IMR-90 (cell line): ENCODE measurements around the gene DYRK2. TPM values are rescaled to one million over a fixed set of nuclear protein-coding genes. Genes with fewer than 3 reads are reported as not detected.

ENCODE experiments used
- ATAC-seq: fragments of 200-7000 bp; cut with Tn5 transposase; 2 replicates; pipeline ENCODE4 v1.9.1; 2020; ENCODE audit warnings: low read depth, mild to moderate bottlenecking, moderate library complexity
- BruUV-seq: library from RNA; stranded (reverse); fragments of 400-500 nt; replicated peaks from 2 replicates; lab custom pipeline; 2021; lab: Mats Ljungman, UMichigan
- CTCF ChIA-PET: fragments of 300-600 bp; formaldehyde crosslinking; extraction: SDS; loops from one replicate; lab custom pipeline; 2021; ENCODE audit warnings: antibody characterized with exemption; lab: Yijun Ruan, JAX
- POLR2A ChIA-PET: fragments of 300-600 bp; sonication (Branson Sonifier 250); formaldehyde crosslinking; loops from one replicate; lab custom pipeline; 2022; ENCODE audit warnings: antibody characterized with exemption; ENCODE audit not compliant: unreplicated experiment; lab: Charles Lee
- DNase-seq: peaks from one replicate; pipeline ENCODE4 v3.0.0; 2013
- H2AFZ ChIP-seq: replicated peaks from 2 replicates; pipeline ENCODE3; 2013; ENCODE audit warnings: low read length, mild to moderate bottlenecking; ENCODE audit not compliant: poor library complexity
- H2AK5ac ChIP-seq: 2 replicates; pipeline ENCODE4 v1.6.1; 2013; ENCODE audit warnings: low read depth, low read length, inconsistent platforms
- H2AK9ac ChIP-seq: replicated peaks from 2 replicates; pipeline ENCODE3; 2013; ENCODE audit warnings: mild to moderate bottlenecking, low read depth, low read length, moderate library complexity; ENCODE audit not compliant: poor library complexity
- H2BK120ac ChIP-seq: 2 replicates; pipeline ENCODE4 v1.6.1; 2013; ENCODE audit warnings: low read depth, low read length, inconsistent platforms
- H2BK15ac ChIP-seq: 3 replicates; pipeline ENCODE4 v1.6.1; 2013; ENCODE audit warnings: low read depth, low read length, inconsistent platforms
- H2BK20ac ChIP-seq: 2 replicates; pipeline ENCODE4 v1.6.1; 2013; ENCODE audit warnings: low read depth, mild to moderate bottlenecking, inconsistent platforms, low read length, moderate library complexity
- H2BK5ac ChIP-seq: 2 replicates; pipeline ENCODE4 v1.6.1; 2013; ENCODE audit warnings: mild to moderate bottlenecking, low read depth, low read length, inconsistent platforms; ENCODE audit not compliant: poor library complexity, severe bottlenecking
- H3K14ac ChIP-seq: replicated peaks from 2 replicates; pipeline ENCODE4 v1.6.1; 2013; ENCODE audit warnings: low read depth, low read length, inconsistent platforms
- H3K18ac ChIP-seq: 2 replicates; pipeline ENCODE4 v1.6.1; 2013; ENCODE audit warnings: low read depth, low read length, control low read depth
- H3K23ac ChIP-seq: 2 replicates; pipeline ENCODE4 v1.6.1; 2013; ENCODE audit warnings: low read depth, low read length, inconsistent platforms
- H3K27ac ChIP-seq: 2 replicates; pipeline ENCODE4 v1.5.1; 2013; ENCODE audit warnings: mild to moderate bottlenecking, control low read depth, low read length; ENCODE audit not compliant: insufficient read depth
- H3K27me3 ChIP-seq: 2 replicates; pipeline ENCODE4 v1.6.1; 2013; ENCODE audit warnings: low read length; ENCODE audit not compliant: control insufficient read depth, insufficient read depth
- H3K36me3 ChIP-seq: 2 replicates; pipeline ENCODE4 v1.6.1; 2013; ENCODE audit warnings: low read length, mixed read lengths; ENCODE audit not compliant: control insufficient read depth, insufficient read depth
- H3K4ac ChIP-seq: 2 replicates; pipeline ENCODE4 v1.6.1; 2013; ENCODE audit warnings: low read depth, low read length, inconsistent platforms
- H3K4me1 ChIP-seq: 2 replicates; pipeline ENCODE4 v1.6.1; 2013; ENCODE audit warnings: low read length, mixed read lengths; ENCODE audit not compliant: control insufficient read depth, insufficient read depth
- H3K4me2 ChIP-seq: 2 replicates; pipeline ENCODE4 v1.6.1; 2013; ENCODE audit warnings: low read depth, mild to moderate bottlenecking, control low read depth, low read length, moderate library complexity
- H3K4me3 ChIP-seq: 2 replicates; pipeline ENCODE4 v1.5.1; 2013; ENCODE audit warnings: low read depth, mild to moderate bottlenecking, control low read depth, low read length, moderate library complexity; ENCODE audit not compliant: insufficient read depth
- H3K56ac ChIP-seq: 2 replicates; pipeline ENCODE4 v1.6.1; 2013; ENCODE audit warnings: low read length, inconsistent platforms; ENCODE audit not compliant: insufficient read depth; ENCODE audit errors: extremely low read depth
- H3K79me1 ChIP-seq, 2 experiments: 2 replicates each; pipeline ENCODE4 v1.6.1; 2013; ENCODE audit warnings: low read length in 2 of 2, inconsistent platforms in 1 of 2, low read depth in 1 of 2
- H3K9ac ChIP-seq: 2 replicates; pipeline ENCODE4 v1.6.1; 2013; ENCODE audit warnings: low read depth, low read length, control low read depth
- H3K9me1 ChIP-seq: 2 replicates; pipeline ENCODE4 v1.6.1; 2013; ENCODE audit warnings: low read length, inconsistent platforms; ENCODE audit not compliant: insufficient read depth
- H3K9me3 ChIP-seq: 2 replicates; pipeline ENCODE4 v1.6.1; 2013; ENCODE audit warnings: low read length; ENCODE audit not compliant: control insufficient read depth, insufficient read depth
- H4K20me1 ChIP-seq: 2 replicates; pipeline ENCODE4 v1.6.1; 2013; ENCODE audit warnings: low read length, inconsistent platforms; ENCODE audit not compliant: insufficient read depth
- H4K5ac ChIP-seq: 2 replicates; pipeline ENCODE4 v1.6.1; 2013; ENCODE audit warnings: mild to moderate bottlenecking, low read depth, low read length, control low read depth
- H4K8ac ChIP-seq, 2 experiments: 2 replicates each; pipeline ENCODE4 v1.6.1; 2013; ENCODE audit warnings: low read depth in 2 of 2, low read length in 2 of 2, control low read depth in 1 of 2, inconsistent platforms in 1 of 2
- H4K91ac ChIP-seq: 2 replicates; pipeline ENCODE4 v1.6.1; 2013; ENCODE audit warnings: low read depth, low read length, inconsistent platforms; ENCODE audit not compliant: insufficient read depth
- BHLHE40 ChIP-seq: fragments of 150-350 bp; IDR thresholded peaks from 2 replicates; pipeline ENCODE4 v1.6.1; 2016; ENCODE audit warnings: mild to moderate bottlenecking, low read depth, low read length
- CEBPB ChIP-seq: IDR thresholded peaks from 2 replicates; pipeline ENCODE4 v1.6.1; 2012; ENCODE audit warnings: low read depth, low read length, improper control_type of control experiment
- CHD1 ChIP-seq: IDR thresholded peaks from 2 replicates; pipeline ENCODE4 v1.6.1; 2012; ENCODE audit warnings: low read depth, low read length, improper control_type of control experiment
- FOS ChIP-seq: fragments of 150-350 bp; IDR thresholded peaks from 2 replicates; pipeline ENCODE4 v1.6.1; 2016; ENCODE audit warnings: low read depth, low read length
- MAFK ChIP-seq: IDR thresholded peaks from 2 replicates; pipeline ENCODE4 v1.6.1; 2012; ENCODE audit warnings: low read depth, low read length, improper control_type of control experiment
- MAZ ChIP-seq: IDR thresholded peaks from 2 replicates; pipeline ENCODE4 v1.6.1; 2012; ENCODE audit warnings: low read depth, mild to moderate bottlenecking, low read length, improper control_type of control experiment, moderate library complexity, borderline replicate concordance
- MXI1 ChIP-seq: IDR thresholded peaks from 2 replicates; pipeline ENCODE4 v1.6.1; 2012; ENCODE audit warnings: low read depth, mild to moderate bottlenecking, low read length, moderate library complexity, borderline replicate concordance
- NFE2L2 ChIP-seq: fragments of 150-350 bp; IDR thresholded peaks from 2 replicates; pipeline ENCODE4 v1.6.1; 2016; ENCODE audit warnings: low read depth, mild to moderate bottlenecking, low read length
- POLR2A ChIP-seq: IDR thresholded peaks from 2 replicates; pipeline ENCODE4 v1.6.1; 2012; ENCODE audit warnings: mild to moderate bottlenecking, low read depth, low read length
- RAD21 ChIP-seq: IDR thresholded peaks from 2 replicates; pipeline ENCODE4 v1.6.1; 2012; ENCODE audit warnings: low read length, improper control_type of control experiment
- RCOR1 ChIP-seq: IDR thresholded peaks from 2 replicates; pipeline ENCODE4 v1.6.1; 2012; ENCODE audit warnings: mild to moderate bottlenecking, low read length, improper control_type of control experiment; ENCODE audit not compliant: insufficient replicate concordance
- RFX5 ChIP-seq: IDR thresholded peaks from 2 replicates; pipeline ENCODE4 v1.8.0; 2012; ENCODE audit warnings: low read depth, mild to moderate bottlenecking, low read length, moderate library complexity
- SMC3 ChIP-seq: fragments of 150-350 bp; IDR thresholded peaks from 2 replicates; pipeline ENCODE4 v1.6.1; 2016; ENCODE audit warnings: low read depth, mild to moderate bottlenecking, antibody characterized with exemption, low read length, moderate library complexity
- USF2 ChIP-seq: fragments of 150-350 bp; IDR thresholded peaks from 2 replicates; pipeline ENCODE4 v1.6.1; 2017; ENCODE audit warnings: mild to moderate bottlenecking, antibody characterized with exemption, low read length, low read depth
- WGBS, 2 experiments: methylation state at CpG; one replicate each; pipeline versions ENCODE4 v1.1.5 to v1.1.7; 2013; ENCODE audit warnings: missing lambda C conversion rate in 2 of 2; ENCODE audit not compliant: insufficient read length in 1 of 2; ENCODE audit errors: extremely low coverage in 2 of 2; 5-methylcytosine and 5-hydroxymethylcytosine counted together
- dilution Hi-C: fragments of 300-500 bp; cut with HindIII; formaldehyde crosslinking; loops from one replicate; pipeline ENCODE4 v1.14.3; 2018; ENCODE audit warnings: low sequenced_read_pairs; ENCODE audit not compliant: unreplicated experiment
- in situ Hi-C: fragments of 300-500 bp; cut with MboI; formaldehyde crosslinking; loops from 3 replicates; pipeline ENCODE4 v1.14.3; 2019; ENCODE audit warnings: low sequenced_read_pairs, inconsistent platforms, mixed read lengths
- intact Hi-C: fragments of 100-400 bp; cut with micrococcal nuclease; formaldehyde crosslinking; loops from 2 replicates; pipeline ENCODE4 v1.10.0; 2022
- polyA plus RNA-seq, 3 experiments: library from polyadenylated mRNA; depleted of rRNA; stranded (reverse); fragments of >200 nt; gene quantifications; 2 replicates each; pipeline ENCODE4 v1.2.3, GENCODE V29; 2012; ENCODE audit warnings: low replicate concordance in 1 of 3
- total RNA-seq: library from RNA; depleted of rRNA; stranded (reverse); fragments of >200 nt; gene quantifications from 2 replicates; pipeline ENCODE4 v1.2.3, GENCODE V29; 2012
- TF ChIP-seq, protein P1 (sequence below): fragments of 150-350 bp; IDR thresholded peaks from 2 replicates; pipeline ENCODE4 v1.6.1; 2016; ENCODE audit warnings: low read depth, mild to moderate bottlenecking, low read length, moderate library complexity, borderline replicate concordance
- TF ChIP-seq, protein P2 (sequence below): conservative IDR thresholded peaks from 2 replicates; pipeline ENCODE4 v1.5.1; 2012; ENCODE audit warnings: mild to moderate bottlenecking, low read depth, low read length, improper control_type of control experiment

The DYRK2 gene
- total and polyA plus RNA-seq, 2 of the 4 experiments (the other 2 are of a cell fraction) = 16.3 to 23.1 TPM

- no peak overlapping the region for H3K18ac ChIP-seq
- no peak overlapping the region for H3K4me3 ChIP-seq
- H2BK20ac ChIP-seq = no peak overlapping the region
- no peak overlapping the region for H3K56ac ChIP-seq
- in situ Hi-C loops (no loop called here), intact Hi-C loops (no loop called here), dilution Hi-C loops (no loop called here)
- H4K91ac ChIP-seq = no peak overlapping the region
- no peak overlapping the region for H4K5ac ChIP-seq
- DNase-seq (no peak), ATAC-seq (no peak)
- no peak overlapping the region for H2AFZ ChIP-seq
- no peak overlapping the region for H3K4ac ChIP-seq
- H2BK5ac ChIP-seq = no peak overlapping the region
- no peak overlapping the region for H3K14ac ChIP-seq
- H4K20me1 ChIP-seq = no peaks in the 10 kb centered on the region
- 82% methylated on average over 2 of the region's 3 CpGs; no CpG with 5 or more reads in 1 of the 2 experiments for whole genome bisulfite sequencing, 2 experiments
- no peaks in the 10 kb centered on the region for H3K36me3 ChIP-seq
- H2BK120ac ChIP-seq = no peak overlapping the region
- no peaks in the 10 kb centered on the region for H3K9me1 ChIP-seq
- no peaks in the 10 kb centered on the region for H3K79me1 ChIP-seq
- no peak overlapping the region for H3K23ac ChIP-seq
- H3K4me1 ChIP-seq = no peaks in the 10 kb centered on the region
- H3K27ac ChIP-seq = no peak overlapping the region
- TF ChIP-seq USF2 (no peak), RFX5 (no peak), MXI1 (no peak), POLR2A (no peak), SMC3 (no peak), RCOR1 (no peak), RAD21 (no peak), CEBPB (no peak), FOS (no peak), BHLHE40 (no peak), MAFK (no peak), CHD1 (no peak), MAZ (no peak), NFE2L2 (no peak)
- TF ChIP-seq, protein P1, sequence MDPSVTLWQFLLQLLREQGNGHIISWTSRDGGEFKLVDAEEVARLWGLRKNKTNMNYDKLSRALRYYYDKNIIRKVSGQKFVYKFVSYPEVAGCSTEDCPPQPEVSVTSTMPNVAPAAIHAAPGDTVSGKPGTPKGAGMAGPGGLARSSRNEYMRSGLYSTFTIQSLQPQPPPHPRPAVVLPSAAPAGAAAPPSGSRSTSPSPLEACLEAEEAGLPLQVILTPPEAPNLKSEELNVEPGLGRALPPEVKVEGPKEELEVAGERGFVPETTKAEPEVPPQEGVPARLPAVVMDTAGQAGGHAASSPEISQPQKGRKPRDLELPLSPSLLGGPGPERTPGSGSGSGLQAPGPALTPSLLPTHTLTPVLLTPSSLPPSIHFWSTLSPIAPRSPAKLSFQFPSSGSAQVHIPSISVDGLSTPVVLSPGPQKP = no peak
- TF ChIP-seq, protein P2, sequence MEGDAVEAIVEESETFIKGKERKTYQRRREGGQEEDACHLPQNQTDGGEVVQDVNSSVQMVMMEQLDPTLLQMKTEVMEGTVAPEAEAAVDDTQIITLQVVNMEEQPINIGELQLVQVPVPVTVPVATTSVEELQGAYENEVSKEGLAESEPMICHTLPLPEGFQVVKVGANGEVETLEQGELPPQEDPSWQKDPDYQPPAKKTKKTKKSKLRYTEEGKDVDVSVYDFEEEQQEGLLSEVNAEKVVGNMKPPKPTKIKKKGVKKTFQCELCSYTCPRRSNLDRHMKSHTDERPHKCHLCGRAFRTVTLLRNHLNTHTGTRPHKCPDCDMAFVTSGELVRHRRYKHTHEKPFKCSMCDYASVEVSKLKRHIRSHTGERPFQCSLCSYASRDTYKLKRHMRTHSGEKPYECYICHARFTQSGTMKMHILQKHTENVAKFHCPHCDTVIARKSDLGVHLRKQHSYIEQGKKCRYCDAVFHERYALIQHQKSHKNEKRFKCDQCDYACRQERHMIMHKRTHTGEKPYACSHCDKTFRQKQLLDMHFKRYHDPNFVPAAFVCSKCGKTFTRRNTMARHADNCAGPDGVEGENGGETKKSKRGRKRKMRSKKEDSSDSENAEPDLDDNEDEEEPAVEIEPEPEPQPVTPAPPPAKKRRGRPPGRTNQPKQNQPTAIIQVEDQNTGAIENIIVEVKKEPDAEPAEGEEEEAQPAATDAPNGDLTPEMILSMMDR = no peak
- no peaks in the 10 kb centered on the region for H3K9me3 ChIP-seq
- POLR2A ChIA-PET = no interaction called here
- H3K4me2 ChIP-seq = no peak overlapping the region
- BruUV-seq = no TSS peak
- H2BK15ac ChIP-seq = no peak overlapping the region
- peaks cover 7% of the 10 kb centered on the region; the same call in 1 of the 2 replicates for H3K27me3 ChIP-seq
- no peak overlapping the region for H3K9ac ChIP-seq
- H2AK9ac ChIP-seq = no peak overlapping the region
- H4K8ac ChIP-seq = no peak overlapping the region
- no peak overlapping the region for H2AK5ac ChIP-seq
- CTCF ChIA-PET = no interaction called here
These were observed 30.9 kb upstream of the DYRK2 start for GRCh38 chr12:67617629-67618028.
